T-cell (primary cell): Measurements from ENCODE around the gene TBC1D4. TPM values are rescaled to one million over a fixed set of nuclear protein-coding genes. Genes with fewer than 3 reads are reported as not detected.

ENCODE experiments used
- ATAC-seq, 4 experiments: fragments of 200-7000 bp in 3 of 4; fragments of 150-1000 bp in 1 of 4; cut with Tn5 transposase; replicated peaks in 1 of 4; 1 replicate in 3 of 4; 2 replicates in 1 of 4; pipeline ENCODE4 v1.10.0; 2021; ENCODE audit warnings: moderate library complexity in 3 of 4, mild to moderate bottlenecking in 2 of 4, moderate number of reproducible peaks in 1 of 4
- CTCF ChIA-PET, 2 donors: fragments of 300-600 bp; sonication (Branson Sonifier 250); formaldehyde crosslinking; loops; one replicate each; lab custom pipeline; 2022; ENCODE audit warnings: antibody characterized with exemption in 2 of 2; lab: Charles Lee
- POLR2A ChIA-PET, 2 donors: fragments of 300-600 bp; sonication (Branson Sonifier 250); formaldehyde crosslinking; loops; one replicate each; lab custom pipeline; 2022; ENCODE audit warnings: antibody characterized with exemption in 2 of 2; lab: Charles Lee
- DNase-seq, 35 experiments: peaks; one replicate each; pipeline versions ENCODE4 v3.0.0 to v3.0.0-alpha.2; 2013 to 2023
- H3K27ac ChIP-seq: one replicate; pipeline ENCODE4 v1.5.1; 2013; ENCODE audit warnings: low read length
- H3K27me3 ChIP-seq, 2 experiments: replicated peaks in 1 of 2; 1 replicate in 1 of 2; 2 replicates in 1 of 2; pipeline versions ENCODE4 v1.6.1 to v1.7.0; 2013; ENCODE audit warnings: low read length in 1 of 2, mixed read lengths in 1 of 2; ENCODE audit not compliant: control insufficient read depth in 2 of 2, insufficient read depth in 2 of 2; ENCODE audit errors: extremely low read depth in 1 of 2
- H3K36me3 ChIP-seq, 2 donors: 1 replicate in 1 of 2; 2 replicates in 1 of 2; pipeline versions ENCODE4 v1.6.1 to v1.7.0; 2013; ENCODE audit warnings: low read length in 1 of 2; ENCODE audit not compliant: control insufficient read depth in 2 of 2, insufficient read depth in 1 of 2; ENCODE audit errors: extremely low read depth in 1 of 2
- H3K4me1 ChIP-seq, 2 experiments: 1 replicate in 1 of 2; 2 replicates in 1 of 2; pipeline versions ENCODE4 v1.6.1 to v1.7.0; 2013; ENCODE audit warnings: low read length in 2 of 2, mixed read lengths in 1 of 2; ENCODE audit not compliant: insufficient read depth in 2 of 2, control insufficient read depth in 1 of 2; ENCODE audit errors: extremely low read depth in 1 of 2
- H3K4me3 ChIP-seq, 2 donors: 1 replicate in 1 of 2; 2 replicates in 1 of 2; pipeline versions ENCODE4 v1.5.1 to v1.7.0; 2013; ENCODE audit warnings: mild to moderate bottlenecking in 2 of 2, low read length in 1 of 2, moderate library complexity in 1 of 2; ENCODE audit not compliant: control insufficient read depth in 1 of 2; ENCODE audit errors: extremely low read depth in 1 of 2
- H3K9me3 ChIP-seq: 2 replicates; pipeline ENCODE4 v1.7.0; 2013
- H3K27ac Mint-ChIP-seq, 2 donors: one replicate each; pipeline ENCODE4 v1.8.0; 2020 to 2021; ENCODE audit warnings: mild to moderate bottlenecking in 2 of 2, mixed read lengths in 2 of 2
- H3K27me3 Mint-ChIP-seq, 2 donors: one replicate each; pipeline ENCODE4 v1.8.0; 2021 to 2022; ENCODE audit warnings: mixed read lengths in 2 of 2
- H3K36me3 Mint-ChIP-seq: one replicate; pipeline ENCODE4 v1.8.0; 2021; ENCODE audit warnings: mixed read lengths
- H3K4me1 Mint-ChIP-seq, 3 donors: one replicate each; pipeline ENCODE4 v1.8.0; 2020 to 2022; ENCODE audit warnings: mixed read lengths in 3 of 3, mild to moderate bottlenecking in 1 of 3
- H3K4me3 Mint-ChIP-seq, 3 donors: one replicate each; pipeline ENCODE4 v1.8.0; 2020 to 2022; ENCODE audit warnings: mild to moderate bottlenecking in 3 of 3, mixed read lengths in 3 of 3, moderate library complexity in 3 of 3
- H3K9me3 Mint-ChIP-seq, 3 donors: one replicate each; pipeline ENCODE4 v1.8.0; 2020 to 2022; ENCODE audit warnings: mixed read lengths in 3 of 3
- WGBS: methylation state at CpG from one replicate; pipeline ENCODE4 v1.1.5; 2013; ENCODE audit warnings: missing lambda C conversion rate; ENCODE audit not compliant: insufficient coverage; 5-methylcytosine and 5-hydroxymethylcytosine counted together
- total RNA-seq, 35 experiments: library from RNA in 6 of 35; stranded (reverse) in 6 of 35; fragments of 120-200 nt in 1 of 35; gene quantifications; one replicate each; pipeline versions ENCODE4 v1.2.1 to v1.2.4 and lab custom pipeline; 2013 to 2026

Gene TBC1D4
- total RNA-seq, 5 donors from 2014 or later (not counting 1 experiment from before 2014, with no cell fraction given): 45.7 to 67.9 (median 56.8) TPM

GRCh38 chr13:75418186-75418843 is 63.7 kb downstream of the TBC1D4 start:
- ATAC-seq: no peak
- Histone ChIP-seq H3K4me1 (no peaks in the 10 kb centered on the region), H3K4me3 (no peak overlapping the region), H3K9me3 (no peaks in the 10 kb centered on the region), H3K27me3 (peaks cover 0 to 2% of the 10 kb centered on the region in 2 experiments), H3K27ac (no peak overlapping the region), H3K36me3 (no peaks in the 10 kb centered on the region)
- CTCF ChIA-PET: no interaction called here
- Mint-ChIP-seq H3K4me3 (no peak overlapping the region), H3K27me3 (peaks cover 3 to 11% of the 10 kb centered on the region in 2 donors), H3K27ac (no peak overlapping the region), H3K36me3 (no peaks in the 10 kb centered on the region), H3K4me1 (no peaks in the 10 kb centered on the region), H3K9me3 (no peaks in the 10 kb centered on the region)
- POLR2A ChIA-PET: no interaction called here
- WGBS: no CpG with 5 or more reads among the region's 3 CpGs
- no peak for DNase-seq

- H3K27ac ChIP-seq: no peak overlapping the region
- Mint-ChIP-seq H3K27me3 (peaks cover 3 to 11% of the 10 kb centered on the region in 2 donors), H3K4me1 (no peaks in the 10 kb centered on the region), H3K4me3 (no peak overlapping the region), H3K27ac (no peak overlapping the region), H3K9me3 (no peaks in the 10 kb centered on the region), H3K36me3 (no peaks in the 10 kb centered on the region)
- no peaks in the 10 kb centered on the region for H3K36me3 ChIP-seq
- WGBS: no CpG with 5 or more reads among the region's 2 CpGs
- H3K9me3 ChIP-seq: no peaks in the 10 kb centered on the region
- H3K4me3 ChIP-seq: no peak overlapping the region
- ATAC-seq (no peak), DNase-seq (no peak)
- CTCF ChIA-PET: no interaction called here
- peaks cover 0 to 2% of the 10 kb centered on the region in 2 experiments for H3K27me3 ChIP-seq
- POLR2A ChIA-PET: no interaction called here
- H3K4me1 ChIP-seq: no peaks in the 10 kb centered on the region
These were observed 64.3 kb downstream of the TBC1D4 start for GRCh38 chr13:75417656-75418055.

GRCh38 chr13:75417012-75417384 is 65.0 kb downstream of the TBC1D4 start:
- Histone ChIP-seq H3K27me3 (peaks cover 0 to 2% of the 10 kb centered on the region in 2 experiments), H3K4me1 (no peaks in the 10 kb centered on the region), H3K36me3 (no peaks in the 10 kb centered on the region), H3K9me3 (no peaks in the 10 kb centered on the region), H3K27ac (no peak overlapping the region), H3K4me3 (no peak overlapping the region)
- Mint-ChIP-seq H3K36me3 (no peaks in the 10 kb centered on the region), H3K4me3 (no peak overlapping the region), H3K27ac (no peak overlapping the region), H3K4me1 (no peaks in the 10 kb centered on the region), H3K9me3 (no peaks in the 10 kb centered on the region), H3K27me3 (peaks cover 3 to 11% of the 10 kb centered on the region in 2 donors)
- ATAC-seq (no peak), DNase-seq (no peak)
- ChIA-PET POLR2A (no interaction called here), CTCF (no interaction called here)
- 50% methylated on average over 3 of the region's 6 CpGs for WGBS

- Histone ChIP-seq H3K9me3 (no peaks in the 10 kb centered on the region), H3K27ac (no peak overlapping the region), H3K4me3 (no peak overlapping the region), H3K4me1 (no peaks in the 10 kb centered on the region), H3K27me3 (peaks cover 0 to 2% of the 10 kb centered on the region in 2 experiments), H3K36me3 (no peaks in the 10 kb centered on the region)
- Mint-ChIP-seq H3K27me3 (peaks cover 3 to 8% of the 10 kb centered on the region in 2 donors), H3K27ac (no peak overlapping the region), H3K4me3 (no peak overlapping the region), H3K4me1 (no peaks in the 10 kb centered on the region), H3K36me3 (no peaks in the 10 kb centered on the region), H3K9me3 (no peaks in the 10 kb centered on the region)
- POLR2A ChIA-PET: no interaction called here
- no CpG with 5 or more reads among the region's 6 CpGs for WGBS
- CTCF ChIA-PET: no interaction called here
- ATAC-seq: no peak
- no peak for DNase-seq
These were observed 65.5 kb downstream of the TBC1D4 start for GRCh38 chr13:75416327-75417011.

- Histone ChIP-seq H3K36me3 (no peaks in the 10 kb centered on the region), H3K27me3 (no peaks in the 10 kb centered on the region), H3K4me3 (no peak overlapping the region), H3K4me1 (no peaks in the 10 kb centered on the region), H3K27ac (no peak overlapping the region), H3K9me3 (no peaks in the 10 kb centered on the region)
- Mint-ChIP-seq H3K4me3 (no peak overlapping the region), H3K27ac (no peak overlapping the region), H3K36me3 (no peaks in the 10 kb centered on the region), H3K27me3 (peaks cover 3% of the 10 kb centered on the region in 2 donors), H3K4me1 (no peaks in the 10 kb centered on the region), H3K9me3 (no peaks in the 10 kb centered on the region)
- CTCF ChIA-PET: no interaction called here
- POLR2A ChIA-PET: interaction anchor here in 1 of 2 donors (0.7 kb wide), 1 partner anchor 51 kb away, joined by 3 read pairs; no protein-coding TSS in a partner anchor
- no peak for DNase-seq
- ATAC-seq: no peak
- WGBS: no CpG with 5 or more reads among the region's 1 CpG
These were observed 66.3 kb downstream of the TBC1D4 start for GRCh38 chr13:75415694-75416093.

- ChIA-PET CTCF (no interaction called here), POLR2A (interaction anchor here in 1 of 2 donors (0.7 kb wide), 1 partner anchor 50 kb away, joined by 3 read pairs; no protein-coding TSS in a partner anchor)
- no peaks in the 10 kb centered on the region for H3K4me1 ChIP-seq
These were observed 66.8 kb downstream of the TBC1D4 start for GRCh38 chr13:75415171-75415570.

More at GRCh38 chr13:75415171-75415570, 66.8 kb downstream of the TBC1D4 start:
- ATAC-seq (no peak), DNase-seq (no peak)
- no peaks in the 10 kb centered on the region for H3K4me1 Mint-ChIP-seq
- H3K27ac ChIP-seq: no peak overlapping the region
- no peak overlapping the region for H3K27ac Mint-ChIP-seq
- H3K4me3 Mint-ChIP-seq: no peak overlapping the region
- H3K36me3 Mint-ChIP-seq: no peaks in the 10 kb centered on the region
- no peak overlapping the region for H3K4me3 ChIP-seq
- no peaks in the 10 kb centered on the region for H3K9me3 ChIP-seq
- H3K9me3 Mint-ChIP-seq: no peaks in the 10 kb centered on the region
- WGBS: no CpG with 5 or more reads among the region's 2 CpGs
- H3K27me3 Mint-ChIP-seq: peaks cover 0 to 3% of the 10 kb centered on the region in 2 donors
- no peaks in the 10 kb centered on the region for H3K27me3 ChIP-seq
- H3K36me3 ChIP-seq: no peaks in the 10 kb centered on the region
